ENCODE measurements around the gene ZNF429.
"Not testable (repeated sequence)": the region's sequence is repeated elsewhere in the genome, so short reads cannot be mapped to it uniquely, and the experiment has no call there.

The ZNF429 gene

GRCh38 chr19:21505459-21506451 is at the start of gene ZNF429:
ZNF429 (plus strand) TSS chr19:21505602; CDS start chr19:21505772, 170 bp downstream.
- peak; percentile 86 for DNase-seq

DNA sequence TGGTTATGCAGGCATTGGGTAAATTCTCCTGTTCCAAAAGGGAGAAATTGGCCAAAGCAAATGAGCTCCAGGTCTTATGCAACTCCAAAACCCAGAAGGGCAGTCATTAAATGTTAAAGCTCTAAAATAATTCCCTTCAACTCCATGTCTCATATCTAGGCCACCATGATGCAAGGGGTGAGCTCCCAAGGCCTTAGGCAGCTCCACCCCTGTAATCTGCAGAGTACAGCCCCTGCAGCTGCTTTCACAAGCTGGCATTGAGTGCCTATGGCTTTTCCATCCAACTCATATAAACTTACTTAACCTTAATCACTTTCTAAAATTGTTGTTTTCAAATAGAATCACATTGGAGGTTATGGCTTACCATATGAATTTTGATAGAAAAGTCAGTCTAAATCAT is 44.7 kb upstream of the ZNF429 start:
- no peak for DNase-seq

- DNase-seq, result no peak
These were observed 42.9 kb upstream of the ZNF429 start for GRCh38 chr19:21462540-21462939.

DNA sequence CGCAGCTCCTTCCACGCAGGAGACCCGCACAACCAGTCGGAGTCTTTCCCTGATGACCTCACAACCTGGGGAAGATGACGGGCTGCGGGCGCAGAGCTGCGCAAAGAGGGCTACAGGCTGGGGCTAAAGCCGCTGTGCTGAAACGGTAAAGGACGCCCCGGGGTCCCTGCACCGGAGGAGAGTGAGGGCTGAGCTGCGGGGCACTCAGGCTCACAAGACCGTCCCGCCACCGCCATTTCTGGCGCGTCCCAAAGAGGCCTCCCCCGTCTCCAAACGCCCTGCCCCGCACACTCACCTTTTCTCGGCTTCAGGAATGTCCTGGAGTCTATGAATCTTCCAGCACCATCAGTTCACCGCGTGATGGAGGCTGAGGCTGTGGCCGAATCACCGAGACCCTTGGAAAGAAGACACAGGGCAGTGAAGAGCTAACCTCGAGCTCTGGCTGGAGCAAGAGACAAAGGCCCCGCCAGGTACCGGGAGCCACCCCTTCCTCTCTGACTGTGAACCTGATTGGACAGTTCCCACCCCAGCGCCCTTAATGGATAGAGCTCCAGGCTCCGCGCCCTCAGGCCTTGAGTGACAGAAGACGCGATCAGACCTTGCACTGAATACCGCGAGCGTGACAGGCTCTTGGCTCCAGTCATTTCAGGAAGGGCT is 41.8 kb upstream of the ZNF429 start:
- DNase-seq, result peak; percentile 30

DNA sequence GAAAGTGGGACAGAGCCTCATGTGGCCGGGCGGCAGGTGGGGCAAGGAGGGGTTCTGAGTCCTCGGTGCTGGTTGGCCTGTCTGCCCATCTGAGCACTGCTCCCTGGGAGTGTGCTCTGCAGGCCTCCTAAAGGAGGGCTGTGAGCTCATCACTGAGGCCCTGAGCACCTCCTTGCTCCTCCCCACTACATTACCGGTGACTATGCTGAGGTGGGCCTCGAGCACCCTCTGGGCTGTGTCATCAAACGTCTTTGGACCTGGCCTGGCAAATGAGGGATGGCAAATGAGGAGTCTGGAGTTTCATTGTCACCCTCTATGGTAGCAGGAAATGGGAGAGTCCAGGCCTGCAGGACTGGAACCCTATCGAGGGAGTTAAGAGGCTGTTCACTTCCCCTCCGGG is 38.8 kb upstream of the ZNF429 start:
- no peak for DNase-seq

- no peak for DNase-seq
These were observed 36.6 kb upstream of the ZNF429 start for GRCh38 chr19:21468791-21469190.

DNA sequence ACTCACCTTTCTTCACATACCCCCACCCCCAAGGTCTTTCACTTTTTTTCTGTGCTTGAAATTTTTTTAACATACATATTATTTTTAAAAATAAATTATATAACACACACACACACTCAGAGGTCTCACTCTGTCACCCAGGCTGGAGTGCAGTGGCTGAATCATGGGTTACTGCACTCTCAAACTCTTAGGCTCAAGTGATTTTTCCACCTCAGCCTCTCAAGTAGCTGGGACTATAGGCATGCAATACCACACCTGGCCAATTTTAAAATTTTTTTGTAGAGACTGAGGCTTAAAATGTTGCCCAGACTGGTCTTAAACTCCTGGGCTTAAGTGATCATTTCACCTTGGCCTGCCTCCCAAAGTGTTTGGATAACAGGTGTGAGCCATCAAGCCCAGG is 32.9 kb upstream of the ZNF429 start:
- DNase-seq, result no peak

GRCh38 chr19:21474671-21475181 is 30.7 kb upstream of the ZNF429 start:
- DNase-seq, result peak; percentile 81

DNA sequence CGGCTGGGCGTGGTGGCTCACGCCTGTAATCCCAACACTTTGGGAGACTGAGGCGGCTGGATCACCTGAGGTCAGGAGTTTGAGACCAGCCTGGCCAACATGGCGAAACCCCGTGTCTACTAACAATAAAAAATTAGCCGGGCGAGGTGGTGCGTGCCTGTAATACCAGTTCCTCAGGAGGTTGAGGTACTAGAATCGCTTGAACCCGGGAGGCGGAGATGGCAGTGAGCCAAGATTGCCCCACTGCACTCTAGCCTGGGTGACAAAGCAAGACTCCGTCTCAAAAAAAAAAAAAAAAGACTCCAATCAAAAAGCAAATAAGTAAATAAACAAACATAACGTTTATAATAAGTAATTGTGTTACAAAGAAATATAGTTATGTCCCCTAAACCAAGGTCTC is 23.0 kb upstream of the ZNF429 start:
- DNase-seq, result not testable (repeated sequence)

DNA sequence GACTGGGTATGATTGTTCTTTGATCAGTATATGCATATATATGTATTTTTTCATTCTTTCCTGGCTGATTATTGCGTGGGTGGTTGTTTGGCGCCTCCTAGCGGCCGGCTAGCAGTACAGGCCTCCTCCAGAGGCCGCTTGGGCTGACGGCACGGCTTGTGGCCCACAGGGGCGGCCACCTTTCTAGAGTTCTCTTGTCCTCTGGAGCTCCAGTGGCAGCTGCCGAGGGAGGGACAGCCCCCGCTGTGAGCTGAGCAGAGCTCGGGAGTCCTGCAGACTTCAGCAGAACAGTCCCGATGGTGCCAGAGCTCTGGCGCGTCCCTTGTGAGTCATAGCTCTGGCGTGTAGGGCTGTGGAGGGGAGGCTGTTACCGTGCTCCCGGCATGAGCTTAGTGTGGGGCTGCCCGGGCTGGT is 22.5 kb upstream of the ZNF429 start:
- DNase-seq, result peak; percentile 73

- peak; percentile 74 for DNase-seq
These were observed 21.7 kb upstream of the ZNF429 start for GRCh38 chr19:21483589-21484170.

DNA sequence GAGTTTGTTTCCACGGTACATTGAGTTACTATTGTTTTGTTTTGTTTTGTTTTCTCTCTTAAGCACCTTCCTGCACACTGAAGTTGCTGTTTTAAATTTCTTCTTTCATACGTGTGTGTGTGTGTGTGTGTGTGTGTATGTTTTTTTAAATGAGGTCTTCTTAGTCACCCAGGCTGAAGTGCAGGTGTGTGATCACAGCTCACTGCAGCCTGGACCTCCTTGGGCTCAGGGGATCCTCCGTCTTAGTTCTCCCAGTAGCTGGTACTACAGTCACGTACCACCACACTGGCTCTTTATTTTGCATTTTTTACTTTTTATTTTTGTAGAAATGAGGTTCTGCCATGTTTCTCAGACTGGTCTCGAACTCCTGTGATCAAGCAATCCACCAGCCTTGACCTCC is 20.8 kb upstream of the ZNF429 start:
- no peak for DNase-seq

DNA sequence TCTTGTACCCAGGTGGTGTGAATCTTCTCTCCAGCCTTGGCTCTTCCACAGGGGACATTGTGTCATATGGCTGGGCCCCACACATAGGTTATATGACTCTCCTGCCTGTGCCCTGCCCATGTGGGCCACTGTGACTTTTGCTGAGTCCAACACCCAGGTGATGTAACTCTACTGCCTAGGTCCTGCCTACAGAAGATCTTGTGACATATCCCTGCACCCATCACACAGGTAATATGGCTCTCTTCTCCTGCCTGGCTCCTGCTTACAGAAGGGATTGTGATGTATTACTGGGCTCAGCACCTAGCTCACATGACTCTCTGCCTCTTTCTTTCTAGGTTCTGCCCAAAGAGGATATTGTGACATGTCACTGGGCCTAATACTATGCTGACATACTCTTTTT is 19.5 kb upstream of the ZNF429 start:
- no peak for DNase-seq

DNA sequence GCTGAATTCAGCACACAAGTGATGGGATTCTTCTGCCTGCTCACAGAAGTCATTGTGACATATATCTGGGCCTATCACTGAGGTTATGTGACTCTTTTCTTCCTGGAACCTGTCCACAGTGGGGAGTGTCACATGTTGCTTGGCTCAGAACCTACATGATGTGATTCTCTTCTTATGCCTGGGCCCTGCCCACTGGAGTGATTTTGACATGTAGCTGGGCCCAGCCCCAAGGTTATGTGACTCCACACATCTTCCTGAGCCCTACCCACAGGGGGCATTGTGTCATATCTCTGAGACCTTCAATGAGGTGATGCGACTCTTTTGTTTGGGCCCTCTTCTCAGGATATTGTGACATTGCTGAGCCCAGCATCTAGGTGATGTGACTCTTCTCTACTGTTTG is 17.4 kb upstream of the ZNF429 start:
- DNase-seq, result no peak

GRCh38 chr19:21491146-21491545 is 14.3 kb upstream of the ZNF429 start:
- no peak for DNase-seq

- no peak for DNase-seq
These were observed 12.2 kb upstream of the ZNF429 start for GRCh38 chr19:21492947-21493906.

- DNase-seq, result no peak
These were observed 8.5 kb upstream of the ZNF429 start for GRCh38 chr19:21496876-21497275.

- DNase-seq, result no peak
These were observed 6.8 kb upstream of the ZNF429 start for GRCh38 chr19:21498651-21499050.

GRCh38 chr19:21508198-21508597 is 2.8 kb downstream of the ZNF429 start:
- DNase-seq, result no peak

GRCh38 chr19:21511058-21511457 is 5.7 kb downstream of the ZNF429 start:
- DNase-seq, result not testable (repeated sequence)

DNA sequence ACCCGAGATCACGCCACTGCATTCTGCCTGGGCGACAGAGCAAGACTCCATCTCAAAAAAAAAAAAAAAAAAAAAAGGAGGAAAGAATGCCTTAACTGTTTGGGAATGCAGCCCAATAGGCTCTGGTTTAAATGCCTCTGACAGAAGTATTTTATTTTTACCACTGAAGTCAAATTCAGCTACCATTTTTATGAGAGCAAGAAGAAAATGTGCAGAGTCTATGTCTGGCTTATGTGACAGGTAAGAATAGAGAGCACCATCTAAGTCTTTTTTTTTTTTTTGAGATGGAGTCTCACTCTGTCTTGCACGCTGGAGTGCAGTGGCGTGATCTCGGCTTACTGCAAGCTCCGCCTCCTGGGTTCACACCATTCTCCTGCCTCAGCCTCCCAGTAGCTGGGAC is 7.2 kb downstream of the ZNF429 start:
- DNase-seq, result not testable (repeated sequence)

DNA sequence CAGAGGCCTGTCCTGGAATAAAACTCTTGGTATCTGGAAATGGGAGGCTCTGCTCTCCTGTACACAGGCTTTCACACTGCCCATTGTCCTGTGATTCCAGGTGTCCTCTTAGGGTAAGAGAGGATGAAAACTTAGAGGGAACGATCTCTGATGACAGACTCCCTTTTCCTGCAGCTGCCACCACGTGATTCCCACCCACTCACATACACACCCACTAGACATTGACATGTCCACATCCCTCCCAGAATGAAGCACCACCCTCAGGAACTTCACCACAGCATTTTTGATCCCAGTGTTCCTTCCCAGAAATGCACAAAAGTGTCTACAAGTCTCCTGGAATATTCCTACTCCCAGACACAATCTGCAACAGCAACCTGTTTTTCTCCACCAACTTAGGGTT is 8.2 kb downstream of the ZNF429 start:
- DNase-seq, result no peak

Measured in stimulated activated CD4-positive, alpha-beta T cell treated with anti-CD3 and anti-CD28 coated beads, Interleukin-4, amount 100 ng/mL, for 1 hour (primary cell).